SK-N-SH (cell line): Measurements from ENCODE around the gene CLASP1. TPM values are rescaled to one million over a fixed set of nuclear protein-coding genes. Genes with fewer than 3 reads are reported as not detected.

ENCODE experiments used
- CTCF ChIA-PET: fragments of 300-600, 350-600 bp; formaldehyde crosslinking; extraction: SDS; loops from one replicate; lab custom pipeline; 2021; lab: Yijun Ruan, JAX
- POLR2A ChIA-PET: fragments of 350-600 bp; sonication (Branson Sonifier 250); formaldehyde crosslinking; extraction: SDS; loops from one replicate; lab custom pipeline; 2020; ENCODE audit warnings: antibody characterized with exemption, inconsistent platforms; lab: Yijun Ruan, JAX
- DNase-seq: peaks from one replicate; pipeline ENCODE4 v3.0.0; 2012
- H2AFZ ChIP-seq: fragments of 200-600 bp; sonication (generic); 2 replicates; pipeline ENCODE4 v1.8.1; 2016; ENCODE audit warnings: antibody characterized with exemption, mild to moderate bottlenecking, low read depth
- H3F3A ChIP-seq: fragments of 200-600 bp; sonication (generic); replicated peaks from 2 replicates; pipeline ENCODE3; 2016; ENCODE audit warnings: antibody characterized with exemption, mild to moderate bottlenecking; ENCODE audit not compliant: insufficient read depth
- H3K27ac ChIP-seq, 2 experiments: fragments of 200-500 bp in 1 of 2; fragments of 200-600 bp in 1 of 2; sonication (Bioruptor generic) in 1 of 2; sonication (generic), shearing (Covaris generic) in 1 of 2; 2 replicates each; pipeline versions ENCODE4 v1.5.1 to v1.6.1; 2014 to 2016; ENCODE audit warnings: low read depth in 2 of 2, inconsistent platforms in 1 of 2, low read length in 1 of 2, mild to moderate bottlenecking in 1 of 2, mixed read lengths in 1 of 2
- H3K27me3 ChIP-seq: fragments of 200-600 bp; sonication (generic), shearing (Covaris generic); 2 replicates; pipeline ENCODE4 v1.6.1; 2016; ENCODE audit warnings: mixed run types; ENCODE audit not compliant: insufficient read depth
- H3K36me3 ChIP-seq, 2 experiments: fragments of 200-500 bp in 1 of 2; fragments of 200-600 bp in 1 of 2; sonication (Bioruptor generic) in 1 of 2; sonication (generic) in 1 of 2; replicated peaks in 1 of 2; 2 replicates each; pipeline versions ENCODE3 to v1.5.1; 2014 to 2016; ENCODE audit warnings: low read length in 1 of 2, mild to moderate bottlenecking in 1 of 2; ENCODE audit not compliant: insufficient read depth in 2 of 2, control insufficient read depth in 1 of 2
- H3K4me1 ChIP-seq, 2 experiments: fragments of 200-500 bp in 1 of 2; fragments of 200-600 bp in 1 of 2; sonication (Bioruptor generic) in 1 of 2; sonication (generic), shearing (Covaris generic) in 1 of 2; 2 replicates each; pipeline versions ENCODE4 v1.5.1 to v1.6.1; 2014 to 2016; ENCODE audit warnings: low read depth in 1 of 2, low read length in 1 of 2, mixed run types in 1 of 2; ENCODE audit not compliant: insufficient read depth in 2 of 2, control insufficient read depth in 1 of 2
- H3K4me2 ChIP-seq: fragments of 200-600 bp; sonication (generic), shearing (Covaris generic); 2 replicates; pipeline ENCODE4 v1.6.1; 2017; ENCODE audit warnings: mixed run types
- H3K4me3 ChIP-seq, 2 experiments: fragments of 200-500 bp in 1 of 2; fragments of 200-600 bp in 1 of 2; sonication (Bioruptor generic) in 1 of 2; sonication (generic), shearing (Covaris generic) in 1 of 2; 2 replicates each; pipeline versions ENCODE4 v1.5.1 to v1.8.1; 2014 to 2016; ENCODE audit warnings: low read depth in 2 of 2, inconsistent platforms in 1 of 2, low read length in 1 of 2, mild to moderate bottlenecking in 1 of 2, mixed read lengths in 1 of 2, moderate library complexity in 1 of 2
- H3K79me2 ChIP-seq: fragments of 200-600 bp; sonication (generic); 2 replicates; pipeline ENCODE4 v1.8.1; 2017; ENCODE audit warnings: mild to moderate bottlenecking; ENCODE audit not compliant: insufficient read depth
- H3K9ac ChIP-seq: fragments of 200-600 bp; sonication (generic); 2 replicates; pipeline ENCODE4 v1.6.1; 2017; ENCODE audit warnings: mixed run types
- H3K9me2 ChIP-seq: fragments of 200-600 bp; sonication (generic); 2 replicates; pipeline ENCODE4 v1.6.1; 2017; ENCODE audit warnings: mixed run types
- H3K9me3 ChIP-seq: fragments of 200-600 bp; sonication (generic); 2 replicates; pipeline ENCODE4 v1.6.1; 2017; ENCODE audit warnings: mixed run types, mild to moderate bottlenecking, moderate library complexity
- H4K20me1 ChIP-seq: fragments of 200-600 bp; sonication (generic); 2 replicates; pipeline ENCODE4 v1.6.1; 2017; ENCODE audit warnings: mild to moderate bottlenecking, mixed run types; ENCODE audit not compliant: insufficient read depth
- CHD2 ChIP-seq: fragments of 150-350 bp; IDR thresholded peaks from 2 replicates; pipeline ENCODE4 v1.6.1; 2018; ENCODE audit warnings: low read length; ENCODE audit not compliant: partially characterized antibody
- EP300 ChIP-seq, 2 experiments: IDR thresholded peaks; 2 replicates each; pipeline versions ENCODE4 v1.4.0 to v1.6.1; 2012; ENCODE audit warnings: borderline replicate concordance in 1 of 2, low read depth in 1 of 2, low read length in 1 of 2
- FOSL2 ChIP-seq: IDR thresholded peaks from 2 replicates; pipeline ENCODE4 v1.4.0; 2012; ENCODE audit warnings: low read depth, mild to moderate bottlenecking, moderate library complexity, borderline replicate concordance
- JUND ChIP-seq: IDR thresholded peaks from 2 replicates; pipeline ENCODE4 v1.4.0; 2012
- MEF2A ChIP-seq: IDR thresholded peaks from 2 replicates; pipeline ENCODE4 v1.4.0; 2012; ENCODE audit warnings: low read depth, borderline replicate concordance
- NRF1 ChIP-seq: IDR thresholded peaks from 2 replicates; pipeline ENCODE4 v1.6.1; 2012; ENCODE audit warnings: low read depth, mild to moderate bottlenecking, low read length
- RCOR1 ChIP-seq: fragments of 150-350 bp; IDR thresholded peaks from 2 replicates; pipeline ENCODE4 v1.6.1; 2017; ENCODE audit warnings: antibody characterized with exemption, low read length
- RXRA ChIP-seq: IDR thresholded peaks from 2 replicates; pipeline ENCODE4 v1.4.0; 2012; ENCODE audit warnings: low read depth, mild to moderate bottlenecking, borderline replicate concordance
- TEAD4 ChIP-seq: IDR thresholded peaks from 2 replicates; pipeline ENCODE4 v1.4.0; 2012; ENCODE audit warnings: mild to moderate bottlenecking, borderline replicate concordance; ENCODE audit not compliant: insufficient read depth
- YY1 ChIP-seq: IDR thresholded peaks from 2 replicates; pipeline ENCODE4 v1.4.0; 2012; ENCODE audit warnings: low read depth, mild to moderate bottlenecking
- WGBS: methylation state at CpG from one replicate; pipeline ENCODE4 v1.1.6; 2017; ENCODE audit warnings: low lambda C conversion rate; 5-methylcytosine and 5-hydroxymethylcytosine counted together
- polyA plus RNA-seq, 3 experiments: library from polyadenylated mRNA; depleted of rRNA; stranded (reverse); fragments of >200 nt; gene quantifications; 2 replicates each; pipeline ENCODE4 v1.2.3, GENCODE V29; 2012
- TF ChIP-seq, protein P1 (sequence below): IDR thresholded peaks from 2 replicates; pipeline ENCODE4 v1.4.0; 2012; ENCODE audit warnings: low read depth
- TF ChIP-seq, protein P2 (sequence below): IDR thresholded peaks from 2 replicates; pipeline ENCODE4; 2012
- TF ChIP-seq, protein P3 (sequence below): fragments of 150-350 bp; IDR thresholded peaks from 2 replicates; pipeline ENCODE4 v1.6.1; 2016; ENCODE audit warnings: mild to moderate bottlenecking, low read depth, low read length
- TF ChIP-seq, protein P4 (sequence below): fragments of 150-350 bp; IDR thresholded peaks from 2 replicates; pipeline ENCODE4 v1.6.1; 2017; ENCODE audit warnings: antibody characterized with exemption, low read length, low read depth, borderline replicate concordance

CLASP1 gene
- polyA plus RNA-seq, 1 of the 3 experiments (the other 2 are of a cell fraction): 4.9 TPM

DNA sequence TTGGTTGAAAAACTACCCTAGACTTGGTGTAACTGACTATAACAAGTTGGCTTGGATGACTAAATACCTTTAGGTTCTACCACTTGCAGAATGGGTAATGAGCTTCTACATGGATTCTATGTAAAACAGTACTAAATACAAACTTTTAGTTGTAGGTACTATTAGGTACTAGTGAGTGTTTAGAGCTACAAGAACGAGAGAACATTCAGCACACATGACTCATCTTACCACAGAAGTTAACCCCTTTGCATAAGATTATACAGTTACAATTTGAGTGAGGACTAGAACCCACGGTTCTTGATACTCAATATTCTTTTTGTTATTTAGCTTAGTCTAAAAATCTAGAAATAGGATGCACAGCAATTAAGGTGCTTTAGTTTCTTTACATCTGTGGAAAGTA is 262.6 kb downstream of the CLASP1 start:
- Histone ChIP-seq H3K9ac (no peak overlapping the region), H3K79me2 (no peaks in the 10 kb centered on the region), H3K9me2 (no peaks in the 10 kb centered on the region), H3K27ac (no peak overlapping the region; a peak in 1 of 4 replicates), H3K4me1 (no peaks in the 10 kb centered on the region; a peak in 3 of 4 replicates), H3F3A (peaks cover 5% of the 10 kb centered on the region), H3K4me3 (no peak overlapping the region), H4K20me1 (no peaks in the 10 kb centered on the region), H3K4me2 (no peak overlapping the region), H3K36me3 (peaks cover 49 to 55% of the 10 kb centered on the region in 2 experiments), H3K27me3 (no peaks in the 10 kb centered on the region), H2AFZ (no peak overlapping the region), H3K9me3 (no peaks in the 10 kb centered on the region)
- peak; percentile 30; the same call in 1 of the 2 replicates for TF ChIP-seq FOSL2
- peak; percentile 27; the same call in 1 of the 2 replicates for TF ChIP-seq JUND
- no peak for TF ChIP-seq EP300 (IDR thresholded peaks at IDR 0.05; ENCODE audit: borderline replicate concordance in 1 of 2, low read depth in 1 of 2, low read length in 1 of 2)
- TF ChIP-seq YY1: no peak
- ChIA-PET CTCF (interaction anchor here (0.8 kb wide), 1 partner anchor 15 kb away, joined by 4 read pairs; no protein-coding TSS in a partner anchor), POLR2A (no interaction called here)
- 49% methylated on average over 2 of the region's 2 CpGs for WGBS
- no peak for DNase-seq

DNA sequence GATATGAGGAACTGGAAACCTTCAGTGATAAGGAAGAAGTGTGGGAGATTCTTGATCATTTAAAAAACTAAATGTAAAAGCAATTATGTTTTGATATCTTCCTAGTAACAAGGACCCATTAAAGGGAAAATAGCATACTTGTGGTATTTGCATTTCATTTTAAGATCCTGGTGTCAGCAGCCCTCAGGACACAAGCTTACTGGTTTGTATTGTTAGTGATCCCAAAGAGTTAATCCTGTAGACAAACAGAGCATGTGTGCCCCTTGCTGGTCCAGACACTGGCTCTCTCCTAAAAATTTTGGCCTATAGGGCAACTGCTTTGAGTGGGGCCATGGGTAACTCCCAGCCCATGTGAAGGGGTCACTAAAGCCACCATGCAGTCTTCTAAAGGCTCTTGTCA is 263.2 kb downstream of the CLASP1 start:
- Histone ChIP-seq H4K20me1 (no peaks in the 10 kb centered on the region), H3K4me1 (no peaks in the 10 kb centered on the region; a peak in 3 of 4 replicates), H3K4me3 (no peak overlapping the region), H3K9ac (no peak overlapping the region), H3K27ac (no peak overlapping the region), H3K9me3 (no peaks in the 10 kb centered on the region), H3K4me2 (no peak overlapping the region), H3F3A (peaks cover 5% of the 10 kb centered on the region), H2AFZ (no peak overlapping the region), H3K79me2 (no peaks in the 10 kb centered on the region), H3K27me3 (no peaks in the 10 kb centered on the region), H3K9me2 (no peaks in the 10 kb centered on the region), H3K36me3 (peaks cover 55% of the 10 kb centered on the region in 2 experiments)
- CTCF ChIA-PET: interaction anchor here (1.6 kb wide), 1 partner anchor 12 kb away, joined by 3 read pairs; no protein-coding TSS in a partner anchor
- no peak for DNase-seq
- TF ChIP-seq MEF2A (no peak), RXRA (no peak), RCOR1 (no peak), CHD2 (no peak), NRF1 (no peak), TEAD4 (no peak), EP300 (IDR thresholded peaks at IDR 0.05; ENCODE audit: borderline replicate concordance in 1 of 2, low read depth in 1 of 2, low read length in 1 of 2) (no peak)
- TF ChIP-seq, protein P1, sequence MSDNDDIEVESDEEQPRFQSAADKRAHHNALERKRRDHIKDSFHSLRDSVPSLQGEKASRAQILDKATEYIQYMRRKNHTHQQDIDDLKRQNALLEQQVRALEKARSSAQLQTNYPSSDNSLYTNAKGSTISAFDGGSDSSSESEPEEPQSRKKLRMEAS: no peak
- TF ChIP-seq, protein P2, sequence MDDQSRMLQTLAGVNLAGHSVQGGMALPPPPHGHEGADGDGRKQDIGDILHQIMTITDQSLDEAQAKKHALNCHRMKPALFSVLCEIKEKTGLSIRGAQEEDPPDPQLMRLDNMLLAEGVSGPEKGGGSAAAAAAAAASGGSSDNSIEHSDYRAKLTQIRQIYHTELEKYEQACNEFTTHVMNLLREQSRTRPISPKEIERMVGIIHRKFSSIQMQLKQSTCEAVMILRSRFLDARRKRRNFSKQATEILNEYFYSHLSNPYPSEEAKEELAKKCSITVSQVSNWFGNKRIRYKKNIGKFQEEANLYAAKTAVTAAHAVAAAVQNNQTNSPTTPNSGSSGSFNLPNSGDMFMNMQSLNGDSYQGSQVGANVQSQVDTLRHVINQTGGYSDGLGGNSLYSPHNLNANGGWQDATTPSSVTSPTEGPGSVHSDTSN: no peak
- TF ChIP-seq, protein P3, sequence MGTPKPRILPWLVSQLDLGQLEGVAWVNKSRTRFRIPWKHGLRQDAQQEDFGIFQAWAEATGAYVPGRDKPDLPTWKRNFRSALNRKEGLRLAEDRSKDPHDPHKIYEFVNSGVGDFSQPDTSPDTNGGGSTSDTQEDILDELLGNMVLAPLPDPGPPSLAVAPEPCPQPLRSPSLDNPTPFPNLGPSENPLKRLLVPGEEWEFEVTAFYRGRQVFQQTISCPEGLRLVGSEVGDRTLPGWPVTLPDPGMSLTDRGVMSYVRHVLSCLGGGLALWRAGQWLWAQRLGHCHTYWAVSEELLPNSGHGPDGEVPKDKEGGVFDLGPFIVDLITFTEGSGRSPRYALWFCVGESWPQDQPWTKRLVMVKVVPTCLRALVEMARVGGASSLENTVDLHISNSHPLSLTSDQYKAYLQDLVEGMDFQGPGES: no peak
- TF ChIP-seq, protein P4, sequence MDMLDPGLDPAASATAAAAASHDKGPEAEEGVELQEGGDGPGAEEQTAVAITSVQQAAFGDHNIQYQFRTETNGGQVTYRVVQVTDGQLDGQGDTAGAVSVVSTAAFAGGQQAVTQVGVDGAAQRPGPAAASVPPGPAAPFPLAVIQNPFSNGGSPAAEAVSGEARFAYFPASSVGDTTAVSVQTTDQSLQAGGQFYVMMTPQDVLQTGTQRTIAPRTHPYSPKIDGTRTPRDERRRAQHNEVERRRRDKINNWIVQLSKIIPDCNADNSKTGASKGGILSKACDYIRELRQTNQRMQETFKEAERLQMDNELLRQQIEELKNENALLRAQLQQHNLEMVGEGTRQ: no peak
- POLR2A ChIA-PET: no interaction called here
